CD14-positive monocyte (primary cell): Measurements from ENCODE around the gene ZNHIT2. TPM values are rescaled to one million over a fixed set of nuclear protein-coding genes. Genes with fewer than 3 reads are reported as not detected.

Experiments
- DNase-seq, 3 donors: peaks; one replicate each; pipeline ENCODE4 v3.0.0-alpha.2; 2011 to 2022
- H2AFZ ChIP-seq: 2 replicates; pipeline ENCODE4 v1.6.0; 2012; ENCODE audit warnings: mild to moderate bottlenecking, low read depth, low read length, inconsistent platforms; ENCODE audit not compliant: insufficient read depth, poor library complexity, severe bottlenecking
- H3K27ac ChIP-seq, 2 donors: 1 replicate in 1 of 2; 2 replicates in 1 of 2; pipeline ENCODE4 v1.5.1; 2012 to 2013; ENCODE audit warnings: low read length in 2 of 2, control low read depth in 1 of 2, inconsistent platforms in 1 of 2, low read depth in 1 of 2, mild to moderate bottlenecking in 1 of 2
- H3K27me3 ChIP-seq, 2 donors: one replicate each; pipeline versions ENCODE4 v1.6.0 to v1.6.1; 2011 to 2013; ENCODE audit warnings: low read length in 2 of 2; ENCODE audit not compliant: control insufficient read depth in 2 of 2, insufficient read depth in 2 of 2
- H3K36me3 ChIP-seq, 2 donors: replicated peaks in 1 of 2; 1 replicate in 1 of 2; 2 replicates in 1 of 2; pipeline versions ENCODE4 v1.5.1 to v1.6.1; 2012 to 2013; ENCODE audit warnings: low read length in 2 of 2, control low read depth in 1 of 2, inconsistent platforms in 1 of 2, mild to moderate bottlenecking in 1 of 2; ENCODE audit not compliant: insufficient read depth in 2 of 2, control insufficient read depth in 1 of 2
- H3K4me1 ChIP-seq, 2 donors: 1 replicate in 1 of 2; 2 replicates in 1 of 2; pipeline versions ENCODE4 v1.5.1 to v1.6.1; 2012 to 2013; ENCODE audit warnings: low read length in 2 of 2, control low read depth in 1 of 2, inconsistent platforms in 1 of 2, mild to moderate bottlenecking in 1 of 2, moderate library complexity in 1 of 2; ENCODE audit not compliant: insufficient read depth in 2 of 2, control insufficient read depth in 1 of 2
- H3K4me2 ChIP-seq: replicated peaks from 2 replicates; pipeline ENCODE3; 2012; ENCODE audit warnings: low read length, moderate library complexity, mild to moderate bottlenecking; ENCODE audit not compliant: poor library complexity, severe bottlenecking; ENCODE audit errors: extremely low read depth
- H3K4me3 ChIP-seq, 3 experiments: fragments of 200-600 bp in 1 of 3; sonication (generic) in 1 of 3; replicated peaks in 1 of 3; 1 replicate in 2 of 3; 2 replicates in 1 of 3; pipeline ENCODE4 v1.5.1; 2011 to 2013; ENCODE audit warnings: low read length in 3 of 3, mild to moderate bottlenecking in 3 of 3, control low read depth in 2 of 3, low read depth in 2 of 3, inconsistent platforms in 1 of 3, moderate library complexity in 1 of 3
- H3K79me2 ChIP-seq: 2 replicates; pipeline ENCODE4 v1.6.0; 2012; ENCODE audit warnings: mild to moderate bottlenecking, control low read depth, inconsistent platforms, low read length, moderate library complexity; ENCODE audit not compliant: insufficient read depth
- H3K9ac ChIP-seq: 2 replicates; pipeline ENCODE4 v1.6.0; 2017; ENCODE audit warnings: low read length, mild to moderate bottlenecking; ENCODE audit not compliant: insufficient read depth, poor library complexity, severe bottlenecking
- H3K9me3 ChIP-seq, 2 donors: replicated peaks in 1 of 2; 1 replicate in 1 of 2; 2 replicates in 1 of 2; pipeline versions ENCODE4 v1.5.1 to v1.6.1; 2012 to 2013; ENCODE audit warnings: low read length in 2 of 2, control low read depth in 1 of 2; ENCODE audit not compliant: control insufficient read depth in 1 of 2, insufficient read depth in 1 of 2
- H4K20me1 ChIP-seq: 2 replicates; pipeline ENCODE4 v1.6.0; 2012; ENCODE audit warnings: mild to moderate bottlenecking, low read length, control low read depth, moderate library complexity; ENCODE audit not compliant: insufficient read depth
- H3K27ac Mint-ChIP-seq, 7 donors: one replicate each; pipeline ENCODE4 v1.8.0; 2020; ENCODE audit warnings: mild to moderate bottlenecking in 7 of 7, mixed read lengths in 7 of 7, moderate library complexity in 6 of 7, inconsistent platforms in 2 of 7
- H3K27me3 Mint-ChIP-seq, 3 donors: one replicate each; pipeline ENCODE4 v1.8.0; 2021 to 2022; ENCODE audit warnings: low read depth in 3 of 3, mild to moderate bottlenecking in 3 of 3, mixed read lengths in 3 of 3, moderate library complexity in 3 of 3, inconsistent platforms in 1 of 3
- H3K36me3 Mint-ChIP-seq, 2 donors: one replicate each; pipeline ENCODE4 v1.8.0; 2020; ENCODE audit warnings: mixed read lengths in 2 of 2, inconsistent platforms in 1 of 2, mild to moderate bottlenecking in 1 of 2
- H3K4me1 Mint-ChIP-seq: one replicate; pipeline ENCODE4 v1.8.0; 2020; ENCODE audit warnings: mild to moderate bottlenecking, mixed read lengths
- H3K4me3 Mint-ChIP-seq, 2 donors: one replicate each; pipeline ENCODE4 v1.8.0; 2020; ENCODE audit warnings: mild to moderate bottlenecking in 2 of 2, mixed read lengths in 2 of 2, moderate library complexity in 1 of 2
- H3K9me3 Mint-ChIP-seq, 7 donors: one replicate each; pipeline ENCODE4 v1.8.0; 2020 to 2022; ENCODE audit warnings: mixed read lengths in 7 of 7, mild to moderate bottlenecking in 6 of 7, moderate library complexity in 6 of 7, inconsistent platforms in 2 of 7
- CTCF ChIP-seq: fragments of 200-600 bp; IDR thresholded peaks from one replicate; pipeline ENCODE4 v1.8.0; 2022; ENCODE audit warnings: antibody characterized with exemption, mild to moderate bottlenecking
- WGBS: methylation state at CpG from one replicate; pipeline ENCODE4 v1.1.5; 2013; ENCODE audit warnings: missing lambda C conversion rate; ENCODE audit not compliant: insufficient coverage; 5-methylcytosine and 5-hydroxymethylcytosine counted together
- intact Hi-C, 2 donors: fragments of 100-400 bp; cut with micrococcal nuclease; formaldehyde crosslinking; loops; one replicate each; pipeline versions ENCODE4 v1.15.0 to v1.15.1; 2023
- polyA plus RNA-seq, 3 donors: library from polyadenylated mRNA; depleted of rRNA in 1 of 3; unstranded in 2 of 3; stranded (reverse) in 1 of 3; fragments of 300-500 nt in 2 of 3; fragments of >200 nt in 1 of 3; fragmentation: Illumina TruSeq in 2 of 3; gene quantifications; 1 replicate in 2 of 3; 2 replicates in 1 of 3; pipeline ENCODE4 v1.2.3, GENCODE V29; 2012 to 2021

Gene ZNHIT2
- polyA plus RNA-seq, 3 donors: 2.1 to 9.4 (median 5.8) TPM

GRCh38 chr11:65165410-65166317, 48.2 kb upstream of the ZNHIT2 start:
- Histone ChIP-seq H3K27ac (no peak overlapping the region), H3K9me3 (no peaks in the 10 kb centered on the region), H3K36me3 (no peaks in the 10 kb centered on the region), H4K20me1 (no peaks in the 10 kb centered on the region), H3K4me3 (no peak overlapping the region), H3K4me1 (peaks cover 5 to 6% of the 10 kb centered on the region in 2 donors), H3K27me3 (no peaks in the 10 kb centered on the region), H3K79me2 (no peaks in the 10 kb centered on the region), H2AFZ (no peak overlapping the region), H3K4me2 (no peak overlapping the region), H3K9ac (no peak overlapping the region)
- 84% methylated on average over 17 of the region's 31 CpGs for WGBS
- DNase-seq: no peak
- H3K4me1 Mint-ChIP-seq: peaks cover 11% of the 10 kb centered on the region
- no peaks in the 10 kb centered on the region for H3K36me3 Mint-ChIP-seq
- H3K4me3 Mint-ChIP-seq: no peak overlapping the region
- no peaks in the 10 kb centered on the region for H3K9me3 Mint-ChIP-seq
- TF ChIP-seq CTCF: no peak
- intact Hi-C loops: no loop called here
- H3K27me3 Mint-ChIP-seq: peaks cover 1 to 5% (median 2%) of the 10 kb centered on the region in 3 donors
- no peak overlapping the region for H3K27ac Mint-ChIP-seq

- H3K9me3 Mint-ChIP-seq: no peaks in the 10 kb centered on the region
- Histone ChIP-seq H3K9ac (no peak overlapping the region), H2AFZ (no peak overlapping the region), H3K4me2 (no peak overlapping the region), H3K36me3 (no peaks in the 10 kb centered on the region), H3K4me3 (no peak overlapping the region), H4K20me1 (no peaks in the 10 kb centered on the region), H3K27me3 (no peaks in the 10 kb centered on the region), H3K9me3 (no peaks in the 10 kb centered on the region), H3K4me1 (no peaks in the 10 kb centered on the region), H3K27ac (no peak overlapping the region), H3K79me2 (no peaks in the 10 kb centered on the region)
- H3K4me3 Mint-ChIP-seq: no peak overlapping the region
- no CpG with 5 or more reads among the region's 2 CpGs for WGBS
- no peak overlapping the region for H3K27ac Mint-ChIP-seq
- peaks cover 3% of the 10 kb centered on the region for H3K4me1 Mint-ChIP-seq
- no peak for TF ChIP-seq CTCF
- intact Hi-C loops: no loop called here
- no peak for DNase-seq
- H3K36me3 Mint-ChIP-seq: no peaks in the 10 kb centered on the region
- H3K27me3 Mint-ChIP-seq: peaks cover 1 to 3% (median 2%) of the 10 kb centered on the region in 3 donors
These were observed 46.2 kb upstream of the ZNHIT2 start for GRCh38 chr11:65163684-65164083.
